HCT116 (cell line): ENCODE data around the gene EIF4E2. TPM values are rescaled to one million over a fixed set of nuclear protein-coding genes. Genes with fewer than 3 reads are reported as not detected.

Experiments
- ATAC-seq: fragments of 200-7000 bp; cut with Tn5 transposase; 2 replicates; pipeline ENCODE4 v1.9.1; 2020; ENCODE audit warnings: mild to moderate bottlenecking, moderate library complexity
- BruUV-seq: library from RNA; stranded (reverse); fragments of 400-500 nt; replicated peaks from 2 replicates; lab custom pipeline; 2021; lab: Mats Ljungman, UMichigan
- CTCF ChIA-PET: fragments of 300-600 bp; sonication (Branson Sonifier 250); formaldehyde crosslinking; loops from one replicate; lab custom pipeline; 2021; ENCODE audit warnings: antibody characterized with exemption; lab: Charles Lee
- POLR2A ChIA-PET: fragments of 300-600, 350-600 bp; sonication (Branson Sonifier 250); formaldehyde crosslinking; loops from one replicate; lab custom pipeline; 2021; ENCODE audit warnings: antibody characterized with exemption; lab: Charles Lee
- RAD21 ChIA-PET, 2 experiments: fragments of 300-600 bp; sonication (Branson Sonifier 250); formaldehyde crosslinking; loops; one replicate each; lab custom pipeline; 2023; ENCODE audit warnings: low total read pairs in 2 of 2; ENCODE audit not compliant: uncharacterized antibody in 2 of 2, unreplicated experiment in 2 of 2, low non-redundant PET in 1 of 2; lab: Charles Lee
- DNase-seq: peaks from one replicate; pipeline ENCODE4 v3.0.0-alpha.2; 2010; ENCODE audit warnings: low read depth, low spot score
- H2AFZ ChIP-seq: fragments of 200-600 bp; shearing (Covaris generic), sonication (generic); 2 replicates; pipeline ENCODE4 v1.6.1; 2017; ENCODE audit warnings: low read depth, mixed run types, mixed read lengths, antibody characterized with exemption, low read length; ENCODE audit not compliant: poor library complexity, severe bottlenecking
- H3K27ac ChIP-seq: 2 replicates; pipeline ENCODE4 v1.5.1; 2012; ENCODE audit warnings: low read depth, low read length
- H3K27me3 ChIP-seq: fragments of 200-600 bp; sonication (generic); 2 replicates; pipeline ENCODE4 v1.6.1; 2016; ENCODE audit warnings: mixed run types, low read length, mixed read lengths; ENCODE audit not compliant: insufficient read depth
- H3K36me3 ChIP-seq, 2 experiments: fragments of 200-500 bp in 1 of 2; fragments of 200-600 bp in 1 of 2; sonication (Bioruptor generic) in 1 of 2; sonication (generic) in 1 of 2; 2 replicates each; pipeline versions ENCODE4 v1.5.1 to v1.6.1; 2014 to 2016; ENCODE audit warnings: low read length in 2 of 2, inconsistent platforms in 1 of 2, mixed read lengths in 1 of 2, mixed run types in 1 of 2; ENCODE audit not compliant: insufficient read depth in 2 of 2, control insufficient read depth in 1 of 2
- H3K4me1 ChIP-seq, 2 experiments: fragments of 200-600 bp in 1 of 2; sonication (generic) in 1 of 2; 2 replicates each; pipeline versions ENCODE4 v1.5.1 to v1.6.1; 2012 to 2017; ENCODE audit warnings: low read length in 2 of 2, inconsistent platforms in 1 of 2, mild to moderate bottlenecking in 1 of 2, mixed read lengths in 1 of 2, mixed run types in 1 of 2, moderate library complexity in 1 of 2; ENCODE audit not compliant: insufficient read depth in 2 of 2, control insufficient read depth in 1 of 2
- H3K4me2 ChIP-seq: fragments of 200-600 bp; sonication (generic); 2 replicates; pipeline ENCODE4 v1.6.1; 2017; ENCODE audit warnings: mixed run types, low read length, mixed read lengths
- H3K4me3 ChIP-seq, 2 experiments: fragments of 200-600 bp in 1 of 2; sonication (generic) in 1 of 2; replicated peaks in 1 of 2; 2 replicates each; pipeline ENCODE4 v1.5.1; 2011 to 2016; ENCODE audit warnings: low read length in 2 of 2, control low read depth in 1 of 2, low read depth in 1 of 2, mild to moderate bottlenecking in 1 of 2, mixed read lengths in 1 of 2, mixed run types in 1 of 2
- H3K79me2 ChIP-seq: fragments of 200-600 bp; sonication (generic); 2 replicates; pipeline ENCODE4 v1.6.1; 2017; ENCODE audit warnings: mild to moderate bottlenecking, mixed run types, low read length, moderate library complexity, mixed read lengths; ENCODE audit not compliant: insufficient read depth
- H3K9ac ChIP-seq: fragments of 200-600 bp; sonication (generic); 2 replicates; pipeline ENCODE4 v1.6.1; 2016; ENCODE audit warnings: low read length, mixed read lengths
- H3K9me2 ChIP-seq: fragments of 200-600 bp; sonication (generic), shearing (Covaris generic); 2 replicates; pipeline ENCODE4 v1.6.1; 2017; ENCODE audit warnings: mixed run types, mild to moderate bottlenecking, moderate library complexity; ENCODE audit not compliant: insufficient read depth
- H3K9me3 ChIP-seq, 2 experiments: fragments of 200-500 bp in 1 of 2; fragments of 200-600 bp in 1 of 2; sonication (Bioruptor generic) in 1 of 2; sonication (generic) in 1 of 2; 2 replicates each; pipeline ENCODE4 v1.6.1; 2014 to 2017; ENCODE audit warnings: low read length in 2 of 2, mixed read lengths in 2 of 2, inconsistent platforms in 1 of 2, low read depth in 1 of 2, mild to moderate bottlenecking in 1 of 2, mixed run types in 1 of 2, moderate library complexity in 1 of 2; ENCODE audit not compliant: control insufficient read depth in 1 of 2, insufficient read depth in 1 of 2
- H4K20me1 ChIP-seq: fragments of 200-600 bp; sonication (generic), shearing (Covaris generic); 2 replicates; pipeline ENCODE4 v1.6.1; 2017; ENCODE audit warnings: mixed run types, mild to moderate bottlenecking, moderate library complexity; ENCODE audit not compliant: insufficient read depth
- CBX3 ChIP-seq: IDR thresholded peaks from 2 replicates; pipeline ENCODE4 v1.6.1; 2012; ENCODE audit warnings: low read depth
- EGR1 ChIP-seq: IDR thresholded peaks from 2 replicates; pipeline ENCODE4 v1.6.1; 2012; ENCODE audit warnings: low read depth
- EZH2 ChIP-seq: fragments of 200-600 bp; sonication (generic); IDR thresholded peaks from 2 replicates; pipeline ENCODE4 v1.6.1; 2017; ENCODE audit warnings: antibody characterized with exemption, mixed run types
- EZH2phosphoT487 ChIP-seq: fragments of 200-600 bp; IDR thresholded peaks from 2 replicates; pipeline ENCODE4 v1.6.1; 2018; ENCODE audit warnings: antibody characterized with exemption, borderline replicate concordance
- SIN3A ChIP-seq: IDR thresholded peaks from 2 replicates; pipeline ENCODE4 v1.6.1; 2012; ENCODE audit warnings: low read depth
- YY1 ChIP-seq: IDR thresholded peaks from 2 replicates; pipeline ENCODE4 v1.6.1; 2011; ENCODE audit warnings: low read length, low read depth, moderate library complexity, mild to moderate bottlenecking; ENCODE audit not compliant: insufficient replicate concordance; ENCODE audit errors: extremely low read depth
- ZFX ChIP-seq: fragments of 450-650 bp; IDR thresholded peaks from 2 replicates; pipeline ENCODE4 v1.6.1; 2017
- ZNF274 ChIP-seq: fragments of 200-500 bp; sonication (Bioruptor generic); IDR thresholded peaks from 2 replicates; pipeline ENCODE4 v1.6.1; 2014; ENCODE audit warnings: mild to moderate bottlenecking, low read depth, low read length, inconsistent platforms
- intact Hi-C: fragments of 100-400 bp; cut with micrococcal nuclease; formaldehyde crosslinking; loops from 2 replicates; pipeline ENCODE4 v1.10.0; 2022
- total RNA-seq: library from RNA; stranded (reverse); gene quantifications from one replicate; pipeline ENCODE4 v1.2.1, GENCODE V29; 2021; ENCODE audit not compliant: unreplicated experiment
- TF ChIP-seq, protein P1 (sequence below): IDR thresholded peaks from 2 replicates; pipeline ENCODE4 v1.6.1; 2011; ENCODE audit warnings: mild to moderate bottlenecking, low read length, moderate library complexity; ENCODE audit not compliant: insufficient replicate concordance; ENCODE audit errors: extremely low read depth
- TF ChIP-seq, protein P2 (sequence below): IDR thresholded peaks from 2 replicates; pipeline ENCODE4 v1.6.1; 2012; ENCODE audit warnings: low read depth

Gene EIF4E2
- total RNA-seq, 1 experiment from 2014 or later: 58.6 TPM

DNA sequence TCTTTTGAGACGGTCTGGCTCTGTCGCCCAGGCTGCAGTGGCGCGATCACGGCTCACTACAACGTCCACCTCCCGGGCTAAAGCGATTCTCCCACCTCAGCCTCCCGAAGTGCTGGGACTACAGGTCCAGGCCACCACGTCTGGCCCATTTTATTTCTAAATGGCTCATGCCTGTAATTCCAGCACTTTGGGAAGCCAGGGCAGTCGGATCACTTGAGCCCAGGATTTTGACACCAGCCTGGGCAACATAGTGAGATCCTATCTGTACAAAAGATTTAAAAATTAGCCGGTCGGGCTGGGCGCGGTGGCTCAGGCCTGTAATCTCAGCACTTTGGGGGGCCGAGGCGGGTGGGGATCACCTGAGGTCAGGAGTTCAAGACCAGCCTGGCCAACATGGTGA, 56.5 kb downstream of the EIF4E2 start:
- no peak for TF ChIP-seq EZH2
- TF ChIP-seq CBX3: no peak
- TF ChIP-seq ZFX: no peak
- TF ChIP-seq, protein P1, sequence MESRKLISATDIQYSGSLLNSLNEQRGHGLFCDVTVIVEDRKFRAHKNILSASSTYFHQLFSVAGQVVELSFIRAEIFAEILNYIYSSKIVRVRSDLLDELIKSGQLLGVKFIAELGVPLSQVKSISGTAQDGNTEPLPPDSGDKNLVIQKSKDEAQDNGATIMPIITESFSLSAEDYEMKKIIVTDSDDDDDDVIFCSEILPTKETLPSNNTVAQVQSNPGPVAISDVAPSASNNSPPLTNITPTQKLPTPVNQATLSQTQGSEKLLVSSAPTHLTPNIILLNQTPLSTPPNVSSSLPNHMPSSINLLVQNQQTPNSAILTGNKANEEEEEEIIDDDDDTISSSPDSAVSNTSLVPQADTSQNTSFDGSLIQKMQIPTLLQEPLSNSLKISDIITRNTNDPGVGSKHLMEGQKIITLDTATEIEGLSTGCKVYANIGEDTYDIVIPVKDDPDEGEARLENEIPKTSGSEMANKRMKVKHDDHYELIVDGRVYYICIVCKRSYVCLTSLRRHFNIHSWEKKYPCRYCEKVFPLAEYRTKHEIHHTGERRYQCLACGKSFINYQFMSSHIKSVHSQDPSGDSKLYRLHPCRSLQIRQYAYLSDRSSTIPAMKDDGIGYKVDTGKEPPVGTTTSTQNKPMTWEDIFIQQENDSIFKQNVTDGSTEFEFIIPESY: no peak
- H3K9me3 ChIP-seq: no peaks in the 10 kb centered on the region
- H3K4me1 ChIP-seq: peaks cover 0 to 8% of the 10 kb centered on the region in 2 experiments; a peak in 3 of 4 replicates
- BruUV-seq: no TSS peak
- H3K36me3 ChIP-seq: no peaks in the 10 kb centered on the region
- H3K27ac ChIP-seq: no peak overlapping the region
- RAD21 ChIA-PET: no interaction called here
- no peak overlapping the region for H3K9ac ChIP-seq
- no peak overlapping the region for H2AFZ ChIP-seq
- no peak overlapping the region for H3K4me2 ChIP-seq
- H3K79me2 ChIP-seq: no peaks in the 10 kb centered on the region
- CTCF ChIA-PET: no interaction called here
- no peaks in the 10 kb centered on the region for H4K20me1 ChIP-seq
- POLR2A ChIA-PET: interaction anchor here (0.6 kb wide), 1 partner anchor 98 kb away, joined by 3 read pairs; no protein-coding TSS in a partner anchor
- DNase-seq: no peak
- H3K4me3 ChIP-seq: no peak overlapping the region
- no peaks in the 10 kb centered on the region for H3K27me3 ChIP-seq
- H3K9me2 ChIP-seq: no peaks in the 10 kb centered on the region
- ATAC-seq: no peak
- intact Hi-C loops: loop anchor here (2.0 to 10.0 kb wide), 5 partner anchors 62 to 838 kb away; partner anchors contain the start of gene ATG16L1

DNA sequence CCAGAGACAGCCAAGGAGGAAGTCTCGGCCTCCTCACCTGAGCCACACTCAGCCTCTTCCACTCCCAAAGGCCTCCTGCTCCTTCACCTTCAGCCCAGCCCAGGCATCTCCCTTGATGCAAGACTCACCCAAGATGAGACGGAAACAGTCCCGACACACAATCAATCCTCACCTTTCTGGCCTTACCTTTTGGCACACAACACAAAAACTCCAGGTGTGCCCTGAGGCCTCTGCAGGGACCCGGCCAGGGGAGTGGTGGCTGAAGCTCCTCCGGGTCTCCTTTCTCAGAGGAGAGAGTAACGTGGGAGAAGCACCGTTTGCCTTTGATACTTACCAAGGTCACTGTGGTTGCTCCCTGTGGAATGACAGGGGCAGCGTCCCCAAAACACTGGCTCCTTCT, 59.1 kb downstream of the EIF4E2 start:
- RAD21 ChIA-PET: no interaction called here
- Histone ChIP-seq H3K4me1 (peaks cover 0 to 8% of the 10 kb centered on the region in 2 experiments; a peak in 3 of 4 replicates), H3K36me3 (no peaks in the 10 kb centered on the region), H3K4me3 (no peak overlapping the region), H3K9ac (no peak overlapping the region), H3K79me2 (no peaks in the 10 kb centered on the region), H3K9me2 (no peaks in the 10 kb centered on the region), H4K20me1 (no peaks in the 10 kb centered on the region), H3K27me3 (no peaks in the 10 kb centered on the region), H3K27ac (no peak overlapping the region), H3K4me2 (no peak overlapping the region), H3K9me3 (no peaks in the 10 kb centered on the region), H2AFZ (no peak overlapping the region)
- no TSS peak for BruUV-seq
- intact Hi-C loops: loop anchor here (5.0 to 10.0 kb wide), 4 partner anchors 225 to 835 kb away; partner anchors contain the start of gene ATG16L1
- ATAC-seq (no peak), DNase-seq (no peak)
- CTCF ChIA-PET: no interaction called here
- POLR2A ChIA-PET: no interaction called here
- TF ChIP-seq SIN3A: no peak
- TF ChIP-seq ZNF274: no peak
- no peak for TF ChIP-seq ZFX
- TF ChIP-seq, protein P2, sequence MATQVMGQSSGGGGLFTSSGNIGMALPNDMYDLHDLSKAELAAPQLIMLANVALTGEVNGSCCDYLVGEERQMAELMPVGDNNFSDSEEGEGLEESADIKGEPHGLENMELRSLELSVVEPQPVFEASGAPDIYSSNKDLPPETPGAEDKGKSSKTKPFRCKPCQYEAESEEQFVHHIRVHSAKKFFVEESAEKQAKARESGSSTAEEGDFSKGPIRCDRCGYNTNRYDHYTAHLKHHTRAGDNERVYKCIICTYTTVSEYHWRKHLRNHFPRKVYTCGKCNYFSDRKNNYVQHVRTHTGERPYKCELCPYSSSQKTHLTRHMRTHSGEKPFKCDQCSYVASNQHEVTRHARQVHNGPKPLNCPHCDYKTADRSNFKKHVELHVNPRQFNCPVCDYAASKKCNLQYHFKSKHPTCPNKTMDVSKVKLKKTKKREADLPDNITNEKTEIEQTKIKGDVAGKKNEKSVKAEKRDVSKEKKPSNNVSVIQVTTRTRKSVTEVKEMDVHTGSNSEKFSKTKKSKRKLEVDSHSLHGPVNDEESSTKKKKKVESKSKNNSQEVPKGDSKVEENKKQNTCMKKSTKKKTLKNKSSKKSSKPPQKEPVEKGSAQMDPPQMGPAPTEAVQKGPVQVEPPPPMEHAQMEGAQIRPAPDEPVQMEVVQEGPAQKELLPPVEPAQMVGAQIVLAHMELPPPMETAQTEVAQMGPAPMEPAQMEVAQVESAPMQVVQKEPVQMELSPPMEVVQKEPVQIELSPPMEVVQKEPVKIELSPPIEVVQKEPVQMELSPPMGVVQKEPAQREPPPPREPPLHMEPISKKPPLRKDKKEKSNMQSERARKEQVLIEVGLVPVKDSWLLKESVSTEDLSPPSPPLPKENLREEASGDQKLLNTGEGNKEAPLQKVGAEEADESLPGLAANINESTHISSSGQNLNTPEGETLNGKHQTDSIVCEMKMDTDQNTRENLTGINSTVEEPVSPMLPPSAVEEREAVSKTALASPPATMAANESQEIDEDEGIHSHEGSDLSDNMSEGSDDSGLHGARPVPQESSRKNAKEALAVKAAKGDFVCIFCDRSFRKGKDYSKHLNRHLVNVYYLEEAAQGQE: no peak
- TF ChIP-seq YY1: no peak
- no peak for TF ChIP-seq EGR1
- no peak for TF ChIP-seq EZH2phosphoT487
